Activated naive CD8-positive, alpha-beta T cell treated with anti-CD3 and anti-CD28 coated beads, Interleukin-2, amount 10 ng/mL, durations not matched to agents 7 days and 5 days (primary cell): ENCODE data around the gene IDH3B. TPM values are rescaled to one million over a fixed set of nuclear protein-coding genes. Genes with fewer than 3 reads are reported as not detected.
"Not testable (repeated sequence)": the region's sequence is repeated elsewhere in the genome, so short reads cannot be mapped to it uniquely, and the experiment has no call there.

ENCODE experiments used
- ATAC-seq: fragments of 150-1000 bp; cut with Tn5 transposase; one replicate; pipeline ENCODE4 v1.10.0; 2021; ENCODE audit warnings: low read depth, moderate library complexity
- POLR2A ChIA-PET: fragments of 350-600 bp; sonication (Branson Sonifier 250); formaldehyde crosslinking; loops from one replicate; lab custom pipeline; 2021; ENCODE audit warnings: antibody characterized with exemption; lab: Charles Lee
- DNase-seq: peaks from one replicate; pipeline ENCODE4 v3.0.0; 2021
- H3K27ac Mint-ChIP-seq: one replicate; pipeline ENCODE4 v1.8.0; 2022; ENCODE audit warnings: mild to moderate bottlenecking, mixed read lengths
- H3K27me3 Mint-ChIP-seq: one replicate; pipeline ENCODE4 v1.8.0; 2022; ENCODE audit warnings: mild to moderate bottlenecking, moderate library complexity, mixed read lengths
- H3K36me3 Mint-ChIP-seq: one replicate; pipeline ENCODE4 v1.8.0; 2021; ENCODE audit warnings: mild to moderate bottlenecking, mixed read lengths
- H3K4me1 Mint-ChIP-seq: one replicate; pipeline ENCODE4 v1.8.0; 2021; ENCODE audit warnings: mixed read lengths
- H3K4me3 Mint-ChIP-seq: one replicate; pipeline ENCODE4 v1.8.0; 2022; ENCODE audit warnings: mild to moderate bottlenecking, moderate library complexity, mixed read lengths
- H3K9me3 Mint-ChIP-seq: one replicate; pipeline ENCODE4 v1.8.0; 2021; ENCODE audit warnings: mixed read lengths
- total RNA-seq, 2 experiments: library from RNA; stranded (reverse); gene quantifications; one replicate each; pipeline ENCODE4 v1.2.3, GENCODE V29; 2021

IDH3B gene
- total RNA-seq, 2 experiments from 2014 or later: 95.8 to 96.7 TPM

- no peak overlapping the region for H3K27ac Mint-ChIP-seq
- no peak for ATAC-seq
- no peaks in the 10 kb centered on the region for H3K9me3 Mint-ChIP-seq
- peaks cover 58% of the 10 kb centered on the region for H3K27me3 Mint-ChIP-seq
- peaks cover 22% of the 10 kb centered on the region for H3K4me1 Mint-ChIP-seq
- POLR2A ChIA-PET: no interaction called here
- H3K36me3 Mint-ChIP-seq: no peaks in the 10 kb centered on the region
- peak overlapping the region; percentile 77 for H3K4me3 Mint-ChIP-seq
- no peak for DNase-seq
Observed at GRCh38 chr20:2691663-2692035, 27.6 kb upstream of the IDH3B start.

DNA sequence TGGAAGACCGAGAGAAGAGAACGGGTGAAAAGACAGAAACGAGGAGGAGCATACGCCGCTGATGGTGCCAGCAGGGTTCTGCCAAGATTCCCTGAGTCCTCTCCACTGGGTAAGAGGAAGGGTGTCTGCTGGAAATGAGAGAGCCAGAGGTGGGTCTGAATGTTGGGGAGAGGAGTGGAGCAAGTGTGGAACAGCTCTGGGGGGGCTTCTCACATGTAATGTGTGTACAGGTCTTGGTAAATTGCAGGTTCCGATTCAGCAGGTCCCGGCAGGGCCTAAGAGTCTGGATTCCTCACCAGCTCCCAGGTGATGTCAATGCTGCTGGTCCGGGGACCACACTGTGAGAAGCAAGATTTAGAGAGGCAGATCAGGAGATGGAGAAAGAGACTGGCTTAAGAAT, 27.1 kb upstream of the IDH3B start:
- Mint-ChIP-seq H3K27me3 (peaks cover 58% of the 10 kb centered on the region), H3K4me3 (peak overlapping the region; percentile 77), H3K4me1 (peaks cover 22% of the 10 kb centered on the region), H3K27ac (no peak overlapping the region), H3K36me3 (no peaks in the 10 kb centered on the region), H3K9me3 (no peaks in the 10 kb centered on the region)
- ATAC-seq (no peak), DNase-seq (no peak)
- POLR2A ChIA-PET: no interaction called here

DNA sequence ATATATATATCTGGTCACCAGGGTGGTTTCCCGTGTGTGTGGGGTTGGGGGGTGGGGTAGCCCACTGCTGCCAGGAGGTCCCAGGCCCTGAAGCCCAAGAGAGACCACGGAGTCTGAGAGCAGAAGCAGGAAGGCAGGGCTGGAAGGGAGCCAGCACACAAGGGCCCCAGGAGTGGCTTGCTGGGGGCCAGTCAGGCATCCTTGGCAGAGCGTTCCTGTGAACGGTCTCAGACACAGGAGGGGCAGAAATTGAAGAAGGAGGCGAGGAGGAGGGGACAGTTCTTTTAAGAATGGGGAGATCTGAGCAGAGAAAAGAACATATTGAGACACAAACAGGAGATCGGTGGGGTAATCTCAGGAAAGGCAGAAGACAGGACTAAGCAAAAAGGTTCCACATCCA, 26.7 kb upstream of the IDH3B start:
- Mint-ChIP-seq H3K4me3 (no peak overlapping the region), H3K4me1 (peaks cover 22% of the 10 kb centered on the region), H3K27ac (no peak overlapping the region), H3K27me3 (peaks cover 54% of the 10 kb centered on the region), H3K9me3 (no peaks in the 10 kb centered on the region), H3K36me3 (no peaks in the 10 kb centered on the region)
- DNase-seq (no peak), ATAC-seq (no peak)
- POLR2A ChIA-PET: no interaction called here

DNA sequence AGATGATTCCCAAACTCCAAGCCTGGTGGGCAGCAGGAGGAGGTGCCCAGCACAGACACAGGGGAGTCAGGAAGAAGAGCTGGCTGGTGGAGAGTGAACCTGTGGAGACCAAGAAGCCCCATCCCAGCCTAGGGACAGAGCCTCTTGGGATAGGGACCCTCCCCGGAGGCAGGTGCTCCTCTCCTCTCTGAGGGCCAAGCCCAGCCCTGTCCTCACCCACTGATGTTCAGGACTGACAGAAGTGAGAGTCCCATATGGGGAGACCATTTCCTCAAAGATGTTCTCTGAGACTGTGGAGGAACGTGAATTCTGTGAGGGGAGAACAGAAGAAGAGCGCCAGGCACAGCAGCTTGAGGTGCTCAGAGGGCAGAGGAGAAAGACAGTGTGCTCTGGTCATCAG, 26.2 kb upstream of the IDH3B start:
- DNase-seq: no peak
- peaks cover 49% of the 10 kb centered on the region for H3K27me3 Mint-ChIP-seq
- peaks cover 27% of the 10 kb centered on the region for H3K4me1 Mint-ChIP-seq
- no peak overlapping the region for H3K27ac Mint-ChIP-seq
- ATAC-seq: no peak
- POLR2A ChIA-PET: no interaction called here
- H3K4me3 Mint-ChIP-seq: no peak overlapping the region
- H3K9me3 Mint-ChIP-seq: no peaks in the 10 kb centered on the region
- H3K36me3 Mint-ChIP-seq: no peaks in the 10 kb centered on the region

DNA sequence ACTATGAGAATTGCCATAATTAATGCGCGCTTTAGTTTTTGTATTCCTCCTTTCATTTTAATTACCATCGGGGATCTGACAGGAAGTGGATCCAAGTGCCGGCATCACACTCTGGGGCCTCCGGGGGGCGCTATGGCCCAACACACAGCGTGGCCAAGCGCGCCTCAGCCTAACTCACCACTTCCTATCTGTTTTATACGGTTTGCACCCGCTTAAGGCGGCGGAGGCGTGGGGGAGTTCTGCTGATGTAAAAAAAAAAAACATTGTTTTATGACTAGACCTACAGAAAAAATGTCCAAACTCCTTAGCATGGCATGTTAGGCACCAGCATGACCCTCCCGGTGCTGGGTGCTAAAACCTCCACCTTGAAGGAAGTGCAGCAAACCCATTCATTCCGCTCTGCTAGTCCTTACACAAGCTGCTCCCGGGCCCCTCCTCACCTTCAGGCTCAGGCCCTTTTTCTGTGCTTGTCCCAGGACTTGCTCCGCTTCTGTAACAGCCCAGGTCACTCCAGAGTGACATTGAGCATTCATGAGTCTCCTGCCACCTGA, 24.1 kb upstream of the IDH3B start:
- H3K4me3 Mint-ChIP-seq: peak overlapping the region; percentile 66
- peak; percentile 90 for DNase-seq
- H3K36me3 Mint-ChIP-seq: no peaks in the 10 kb centered on the region
- peaks cover 42% of the 10 kb centered on the region for H3K27me3 Mint-ChIP-seq
- peak overlapping the region; percentile 57 for H3K27ac Mint-ChIP-seq
- POLR2A ChIA-PET: interaction anchor here (0.7 to 2.0 kb wide), 5 partner anchors 19 to 64 kb away, joined by 3 to 8 read pairs (median 5); partner anchors contain the start of gene NOP56
- no peaks in the 10 kb centered on the region for H3K9me3 Mint-ChIP-seq
- peak; percentile 84 for ATAC-seq
- peaks cover 31% of the 10 kb centered on the region for H3K4me1 Mint-ChIP-seq

DNA sequence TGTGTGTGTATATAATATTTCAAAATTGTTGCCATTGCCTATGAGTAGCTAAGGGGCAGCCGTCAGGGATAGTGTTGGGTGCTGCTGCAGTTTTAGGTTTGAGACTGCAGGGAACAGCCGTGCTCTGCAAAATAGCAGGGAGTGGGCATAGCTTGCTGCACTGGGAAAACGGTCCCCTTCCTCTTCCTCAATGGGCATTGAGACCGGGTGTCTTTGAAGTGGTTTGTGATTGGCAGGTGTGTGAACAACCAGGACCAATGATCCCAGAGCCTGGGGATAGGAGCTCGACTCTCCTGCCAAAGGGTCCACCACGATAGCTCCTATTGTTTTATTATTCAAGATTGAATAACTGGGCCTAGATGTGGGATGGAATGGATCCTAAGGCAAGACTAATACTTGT, 23.5 kb upstream of the IDH3B start:
- no peaks in the 10 kb centered on the region for H3K9me3 Mint-ChIP-seq
- H3K4me3 Mint-ChIP-seq: peak overlapping the region; percentile 66
- no peak for DNase-seq
- POLR2A ChIA-PET: interaction anchor here (0.7 to 2.0 kb wide), 3 partner anchors 23 to 54 kb away, joined by 3 to 8 read pairs (median 5); partner anchors contain the start of genes IDH3B and NOP56
- H3K36me3 Mint-ChIP-seq: no peaks in the 10 kb centered on the region
- H3K4me1 Mint-ChIP-seq: peaks cover 33% of the 10 kb centered on the region
- H3K27me3 Mint-ChIP-seq: peaks cover 48% of the 10 kb centered on the region
- H3K27ac Mint-ChIP-seq: peak overlapping the region; percentile 57
- no peak for ATAC-seq

DNA sequence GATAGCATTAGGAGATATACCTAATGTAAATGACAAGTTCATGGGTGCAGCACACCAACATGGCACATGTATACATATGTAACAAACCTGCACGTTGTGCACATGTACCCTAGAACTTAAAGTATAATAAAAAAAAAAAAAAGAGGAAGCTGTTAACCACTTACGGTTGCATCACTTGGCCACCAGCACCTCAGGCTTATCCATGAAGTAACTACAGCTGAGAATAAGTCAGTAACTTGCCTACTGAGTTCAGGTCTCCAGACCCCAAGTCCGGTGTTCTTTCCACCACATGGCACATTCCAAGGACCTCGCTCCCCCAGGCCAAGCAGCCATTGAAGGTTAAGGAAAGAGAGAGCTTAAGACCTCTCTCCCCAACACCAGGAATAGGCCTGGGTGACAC, 20.8 kb upstream of the IDH3B start:
- peaks cover 27% of the 10 kb centered on the region for H3K4me1 Mint-ChIP-seq
- DNase-seq, H3K36me3 Mint-ChIP-seq, H3K4me3 Mint-ChIP-seq, H3K9me3 Mint-ChIP-seq: not testable (repeated sequence)
- ATAC-seq: peak; percentile 31
- H3K27me3 Mint-ChIP-seq: peaks cover 43% of the 10 kb centered on the region
- POLR2A ChIA-PET: interaction anchor here (0.9 to 1.1 kb wide), 2 partner anchors 21 to 33 kb away, joined by 3 to 4 read pairs; partner anchors contain the start of genes IDH3B and NOP56
- peak overlapping the region; percentile 25 for H3K27ac Mint-ChIP-seq

- H3K27ac Mint-ChIP-seq, H3K9me3 Mint-ChIP-seq, H3K4me3 Mint-ChIP-seq, ATAC-seq, DNase-seq, H3K36me3 Mint-ChIP-seq: not testable (repeated sequence)
- Mint-ChIP-seq H3K27me3 (peaks cover 34% of the 10 kb centered on the region), H3K4me1 (peaks cover 11% of the 10 kb centered on the region)
- POLR2A ChIA-PET: interaction anchor here (0.7 kb wide), 1 partner anchor 12 kb away, joined by 4 read pairs; no protein-coding TSS in a partner anchor
Observed at GRCh38 chr20:2682040-2682439, 18.0 kb upstream of the IDH3B start.

DNA sequence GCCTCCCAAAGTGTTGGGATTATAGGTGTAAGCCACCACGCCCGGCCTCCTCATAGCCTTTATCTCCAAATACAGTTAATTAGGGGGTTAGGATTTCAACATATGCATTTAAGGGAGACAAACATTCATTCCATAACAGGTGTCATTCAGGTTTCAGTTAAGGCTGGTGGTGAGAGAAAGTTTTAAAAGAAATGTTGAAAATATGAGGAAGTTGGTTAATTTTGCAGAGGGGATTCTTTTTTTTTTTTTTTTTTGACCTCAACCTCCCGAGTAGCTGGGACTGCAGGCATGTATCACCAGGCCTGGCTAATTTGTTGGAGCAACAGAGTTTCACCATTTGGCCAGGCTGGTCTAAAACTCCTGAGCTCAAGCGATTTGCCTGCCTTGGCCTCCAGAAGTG, 16.0 kb upstream of the IDH3B start:
- Mint-ChIP-seq H3K27ac (no peak overlapping the region), H3K36me3 (no peaks in the 10 kb centered on the region), H3K27me3 (peaks cover 32% of the 10 kb centered on the region), H3K4me1 (peaks cover 6% of the 10 kb centered on the region), H3K4me3 (no peak overlapping the region), H3K9me3 (no peaks in the 10 kb centered on the region)
- ATAC-seq (no peak), DNase-seq (no peak)
- POLR2A ChIA-PET: no interaction called here

- DNase-seq: no peak
- Mint-ChIP-seq H3K27ac (no peak overlapping the region), H3K36me3 (no peaks in the 10 kb centered on the region), H3K4me3 (no peak overlapping the region), H3K27me3 (peaks cover 5% of the 10 kb centered on the region), H3K9me3 (no peaks in the 10 kb centered on the region), H3K4me1 (no peaks in the 10 kb centered on the region)
- POLR2A ChIA-PET: interaction anchor here (1.9 kb wide), 1 partner anchor 9 kb away, joined by 8 read pairs; the partner anchor contains the start of gene IDH3B
- ATAC-seq: no peak
Observed at GRCh38 chr20:2673453-2673852, 9.4 kb upstream of the IDH3B start.

- peaks cover 7% of the 10 kb centered on the region for H3K27me3 Mint-ChIP-seq
- H3K27ac Mint-ChIP-seq: no peak overlapping the region
- DNase-seq: no peak
- no peaks in the 10 kb centered on the region for H3K9me3 Mint-ChIP-seq
- no peak for ATAC-seq
- POLR2A ChIA-PET: no interaction called here
- no peaks in the 10 kb centered on the region for H3K36me3 Mint-ChIP-seq
- H3K4me3 Mint-ChIP-seq: no peak overlapping the region
- no peaks in the 10 kb centered on the region for H3K4me1 Mint-ChIP-seq
Observed at GRCh38 chr20:2672446-2672845, 8.4 kb upstream of the IDH3B start.

- POLR2A ChIA-PET: no interaction called here
- Mint-ChIP-seq H3K36me3 (no peaks in the 10 kb centered on the region), H3K4me1 (no peaks in the 10 kb centered on the region), H3K27me3 (peaks cover 7% of the 10 kb centered on the region), H3K9me3 (no peaks in the 10 kb centered on the region), H3K27ac (no peak overlapping the region), H3K4me3 (no peak overlapping the region)
- ATAC-seq (no peak), DNase-seq (no peak)
Observed at GRCh38 chr20:2671977-2672376, 8.0 kb upstream of the IDH3B start.

DNA sequence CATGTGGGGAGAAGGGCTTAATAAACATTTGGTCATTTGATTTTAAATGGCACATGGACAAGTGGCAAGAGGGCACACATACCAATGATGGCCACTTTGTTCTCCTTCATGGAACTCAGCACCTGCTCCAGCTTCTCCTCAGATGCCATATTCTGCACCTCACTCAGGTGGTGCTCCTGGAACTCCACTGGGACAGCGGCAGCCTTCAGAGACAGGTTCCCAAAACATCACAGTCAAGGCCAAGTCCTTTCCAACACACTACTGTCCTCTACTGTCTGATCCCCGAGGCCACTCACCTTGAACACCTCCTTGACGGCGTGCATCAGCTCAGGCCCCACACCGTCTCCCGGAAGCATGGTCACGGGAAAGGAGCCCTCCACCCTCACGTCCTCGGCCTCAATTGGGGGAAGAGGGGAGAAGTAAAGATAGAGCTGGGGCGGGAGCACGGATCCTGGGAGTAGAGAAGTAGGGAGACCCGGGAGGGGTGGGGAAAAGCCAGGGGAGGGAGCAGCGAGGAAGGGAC, 591 bp downstream of the IDH3B start:
- DNase-seq (no peak), ATAC-seq (no peak)
- Mint-ChIP-seq H3K36me3 (peaks cover 17% of the 10 kb centered on the region), H3K27me3 (peaks cover 2% of the 10 kb centered on the region), H3K4me1 (peaks cover 22% of the 10 kb centered on the region), H3K27ac (peak overlapping the region; percentile 96), H3K9me3 (no peaks in the 10 kb centered on the region), H3K4me3 (peak overlapping the region; percentile 93)
- POLR2A ChIA-PET: interaction anchor here (0.8 to 7.3 kb wide), 4 partner anchors 10 to 193 kb away, joined by 3 to 86 read pairs (median 12); partner anchors contain the start of genes NOP56 and SNRPB

GRCh38 chr20:2659547-2659946, 4.5 kb downstream of the IDH3B start:
- DNase-seq: no peak
- H3K36me3 Mint-ChIP-seq: peaks cover 44% of the 10 kb centered on the region
- peaks cover 38% of the 10 kb centered on the region for H3K4me1 Mint-ChIP-seq
- peak overlapping the region; percentile 23 for H3K27ac Mint-ChIP-seq
- POLR2A ChIA-PET: no interaction called here
- no peak for ATAC-seq
- no peaks in the 10 kb centered on the region for H3K27me3 Mint-ChIP-seq
- no peak overlapping the region for H3K4me3 Mint-ChIP-seq
- H3K9me3 Mint-ChIP-seq: no peaks in the 10 kb centered on the region
